IPS-NIHi7 (cell line): ENCODE measurements around the gene STX7.

Source experiments
- DNase-seq: peaks from one replicate; pipeline ENCODE4 v3.0.0; 2012; ENCODE audit warnings: mixed read lengths; ENCODE audit errors: extremely low spot score

The STX7 gene

GRCh38 chr6:132506869-132507808 is 5.8 kb downstream of the STX7 start:
- no peak for DNase-seq

GRCh38 chr6:132506461-132506860 is 6.5 kb downstream of the STX7 start:
- DNase-seq, result no peak

- DNase-seq, result no peak
Observed at GRCh38 chr6:132505158-132505557, 7.8 kb downstream of the STX7 start.

GRCh38 chr6:132504757-132505156 is 8.2 kb downstream of the STX7 start:
- DNase-seq, result no peak

- DNase-seq, result no peak
Observed at GRCh38 chr6:132499757-132500156, 13.2 kb downstream of the STX7 start.

- DNase-seq, result no peak
Observed at GRCh38 chr6:132498638-132499037, 14.3 kb downstream of the STX7 start.

- DNase-seq, result no peak
Observed at GRCh38 chr6:132496519-132497180, 16.3 kb downstream of the STX7 start.

GRCh38 chr6:132495604-132496079 is 17.3 kb downstream of the STX7 start:
- DNase-seq, result no peak

GRCh38 chr6:132494954-132495353 is 18.0 kb downstream of the STX7 start:
- DNase-seq, result no peak

- no peak for DNase-seq
Observed at GRCh38 chr6:132491881-132492280, 21.0 kb downstream of the STX7 start.

GRCh38 chr6:132491303-132491702 is 21.6 kb downstream of the STX7 start:
- DNase-seq, result no peak

- no peak for DNase-seq
Observed at GRCh38 chr6:132490478-132491204, 22.3 kb downstream of the STX7 start.

- DNase-seq, result no peak
Observed at GRCh38 chr6:132490024-132490423, 22.9 kb downstream of the STX7 start.

GRCh38 chr6:132489376-132489775 is 23.5 kb downstream of the STX7 start:
- DNase-seq, result no peak

- DNase-seq, result no peak
Observed at GRCh38 chr6:132487762-132488161, 25.2 kb downstream of the STX7 start.

GRCh38 chr6:132484680-132485018 is 28.3 kb downstream of the STX7 start:
- DNase-seq, result no peak

GRCh38 chr6:132483779-132484679 is 28.9 kb downstream of the STX7 start:
- DNase-seq, result peak; percentile 56

- DNase-seq, result no peak
Observed at GRCh38 chr6:132482581-132482980, 30.3 kb downstream of the STX7 start.

GRCh38 chr6:132481189-132481588 is 31.7 kb downstream of the STX7 start:
- no peak for DNase-seq

- no peak for DNase-seq
Observed at GRCh38 chr6:132479131-132479530, 33.8 kb downstream of the STX7 start.

- no peak for DNase-seq
Observed at GRCh38 chr6:132478674-132479073, 34.2 kb downstream of the STX7 start.
